ENCODE measurements around the gene PIP5KL1.

PIP5KL1 gene

DNA sequence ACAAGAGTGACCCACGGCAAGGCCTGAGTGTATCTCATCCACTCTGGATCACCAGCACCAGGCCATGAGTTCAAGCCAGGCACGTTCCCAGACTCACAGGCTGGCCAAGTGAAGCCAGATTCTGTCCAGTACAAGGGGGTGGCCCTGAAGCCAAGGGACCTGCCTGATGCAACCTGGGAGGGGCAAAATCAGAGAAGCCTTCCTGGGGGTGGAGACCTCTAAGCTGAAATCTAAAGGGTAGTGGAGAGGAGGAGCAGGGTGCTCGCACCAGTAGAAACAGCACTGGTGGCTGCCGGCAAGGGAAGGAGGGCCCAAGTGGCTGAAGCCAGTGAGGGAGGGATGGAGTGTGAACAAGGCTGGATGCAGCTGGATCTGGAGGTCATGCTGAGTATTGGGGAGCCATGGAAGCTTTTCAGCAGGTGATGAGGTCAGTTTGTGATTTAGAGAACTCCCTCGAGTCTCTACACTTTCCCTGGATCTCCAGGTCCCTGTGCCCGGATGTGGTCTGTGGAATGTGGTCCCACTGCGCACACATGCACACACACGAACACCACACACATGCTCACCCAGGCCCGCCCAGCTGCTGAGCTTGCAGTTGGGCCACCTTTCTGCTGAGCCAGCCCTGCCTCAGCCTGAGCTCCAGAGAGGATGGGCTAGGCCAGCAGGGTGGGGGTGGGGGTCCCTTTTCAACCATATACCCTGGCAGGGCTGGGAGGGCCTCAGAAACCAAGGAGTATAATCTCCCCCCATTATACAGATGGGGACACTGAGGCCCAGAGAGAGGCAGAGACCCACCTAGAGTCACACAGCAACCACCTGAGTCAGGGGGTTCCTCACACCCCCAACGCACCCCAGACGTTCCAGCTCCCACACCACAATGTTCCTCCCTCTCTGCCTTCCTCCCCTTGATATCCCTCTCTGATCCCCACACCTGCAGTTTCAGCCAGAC lies 1.6 kb downstream of the PIP5KL1 start:
- DNase-seq, result no peak

DNA sequence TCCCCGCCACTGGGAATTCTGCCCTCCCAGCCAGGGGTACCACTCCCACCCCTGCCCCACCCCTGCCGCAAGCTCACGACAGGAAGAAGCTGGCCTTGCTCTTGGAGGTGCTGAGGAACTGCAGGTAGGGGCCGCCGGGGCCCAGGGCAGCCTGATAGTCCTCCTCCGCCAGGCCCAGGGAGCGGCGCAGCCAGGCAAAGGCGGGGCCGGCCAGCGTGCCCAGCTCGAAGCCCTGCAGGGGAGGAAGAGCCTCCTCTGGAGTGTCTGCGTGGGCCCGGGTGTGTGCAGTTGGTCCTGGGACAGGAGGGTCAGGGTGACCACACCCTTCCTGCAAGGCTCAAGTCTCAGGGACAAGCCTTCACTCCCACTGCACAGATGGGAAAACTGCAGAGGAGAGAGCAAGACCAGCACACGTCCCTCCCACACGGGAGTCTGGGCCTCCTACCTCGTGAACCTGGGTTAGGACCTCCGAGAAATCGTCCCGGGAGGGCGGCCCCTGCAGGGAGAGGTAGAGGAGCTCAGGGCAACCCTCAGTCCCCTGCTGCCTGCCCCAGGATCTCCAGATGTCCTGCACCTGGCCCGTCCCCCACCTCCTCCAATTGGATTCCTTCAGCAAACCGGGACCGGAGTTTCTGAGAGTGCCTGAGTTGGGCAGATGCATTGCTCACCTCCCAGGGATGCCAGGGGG lies 2.4 kb downstream of the PIP5KL1 start:
- DNase-seq, result no peak

DNA sequence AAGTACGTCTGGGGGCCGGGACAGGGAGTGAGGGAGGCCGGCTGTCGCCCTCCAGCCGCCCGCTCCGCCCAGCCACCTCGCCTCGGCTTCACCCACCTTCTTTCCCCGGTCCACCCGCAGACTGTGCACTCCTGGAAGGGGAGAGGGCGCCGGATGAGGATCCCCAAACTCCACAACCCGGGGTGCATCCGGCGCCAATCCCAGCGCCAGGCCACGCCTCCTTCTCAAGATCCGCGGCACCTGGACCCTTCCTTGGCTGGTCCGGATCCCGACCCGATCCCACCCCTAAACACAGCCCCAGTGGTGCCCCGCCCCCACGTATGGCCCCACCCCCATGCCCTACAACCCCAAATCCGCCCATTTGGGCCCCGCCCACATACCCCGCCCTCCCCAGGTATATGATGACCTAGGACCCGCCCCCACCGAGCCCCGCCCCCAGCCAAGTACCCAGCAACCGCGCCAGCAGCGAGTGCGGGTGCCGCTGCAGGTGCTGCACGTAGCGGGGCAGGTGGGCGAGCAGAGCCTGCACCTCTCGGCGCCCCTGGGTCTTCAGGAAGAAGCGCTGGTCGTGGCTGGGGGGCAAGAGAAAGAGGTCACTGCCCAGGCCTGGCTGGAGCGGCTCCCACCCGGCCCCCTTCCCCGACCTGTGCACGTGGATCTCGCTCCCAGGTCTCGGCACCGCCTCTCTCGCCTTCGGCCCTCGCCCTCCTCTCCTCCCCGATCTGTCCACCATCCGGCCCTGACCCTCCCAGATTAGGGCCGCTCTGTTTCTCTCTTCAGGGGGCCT lies 3.2 kb downstream of the PIP5KL1 start:
- peak; percentile 64 for DNase-seq

DNA sequence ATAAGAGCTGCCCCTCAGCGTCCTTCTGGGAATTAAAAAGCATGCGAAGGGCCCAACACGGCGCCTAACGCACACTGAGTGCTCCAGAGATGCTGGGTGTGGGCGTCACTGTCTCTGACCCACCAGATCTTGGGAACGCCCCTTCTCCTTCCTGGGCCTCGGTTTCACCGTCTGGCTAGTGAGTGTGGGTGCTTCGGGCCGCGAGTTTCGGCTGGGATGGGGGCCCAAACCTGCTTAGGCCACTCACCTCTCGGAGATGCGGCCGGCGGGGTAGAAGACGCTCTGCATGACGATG lies 3.7 kb downstream of the PIP5KL1 start:
- no peak for DNase-seq

DNA sequence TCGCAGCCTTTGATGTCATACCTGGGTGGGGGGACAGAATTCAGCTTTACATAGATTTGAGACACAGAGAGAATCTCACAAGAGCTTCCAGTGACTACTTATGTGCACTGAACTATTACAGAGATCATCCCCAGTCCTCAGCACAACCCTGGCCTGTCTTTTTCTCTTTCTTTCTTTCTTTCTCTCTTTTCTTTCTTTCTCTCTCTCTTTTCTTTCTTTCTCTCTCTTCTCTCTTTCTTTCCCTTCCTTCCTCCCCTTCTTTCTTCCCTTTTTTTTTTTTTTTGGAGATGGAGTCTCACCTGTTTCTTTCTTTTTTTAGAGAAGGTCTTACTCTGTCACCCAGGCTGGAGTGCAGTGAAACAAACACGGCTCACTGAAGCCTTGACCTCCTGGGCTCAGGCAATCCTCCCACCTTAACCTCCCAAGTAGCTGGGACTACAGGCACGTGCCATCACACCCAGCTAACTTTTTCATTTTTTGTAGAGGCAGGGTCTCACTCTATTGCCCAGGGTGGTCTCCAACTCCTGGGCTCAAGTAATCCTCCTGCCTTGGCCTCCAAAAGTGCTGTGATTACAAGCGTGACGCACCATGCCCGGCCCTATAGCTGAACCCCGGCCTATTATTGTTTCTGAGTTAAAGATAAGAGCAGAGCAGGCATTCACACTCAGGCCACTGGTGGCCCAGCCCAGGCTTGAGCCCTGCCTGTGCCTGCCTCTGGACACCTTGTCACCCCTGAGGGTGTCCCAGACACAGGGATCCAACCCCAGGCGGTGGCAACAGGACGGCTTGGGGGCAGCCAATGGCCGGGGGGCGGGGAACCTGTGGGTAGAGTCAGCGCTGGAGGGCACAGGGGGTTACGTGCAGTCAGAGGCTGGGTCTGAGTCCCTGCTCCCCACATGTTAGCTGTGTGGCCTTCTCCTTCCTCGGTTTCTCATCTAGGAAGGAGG lies 4.3 kb downstream of the PIP5KL1 start:
- no peak for DNase-seq

DNA sequence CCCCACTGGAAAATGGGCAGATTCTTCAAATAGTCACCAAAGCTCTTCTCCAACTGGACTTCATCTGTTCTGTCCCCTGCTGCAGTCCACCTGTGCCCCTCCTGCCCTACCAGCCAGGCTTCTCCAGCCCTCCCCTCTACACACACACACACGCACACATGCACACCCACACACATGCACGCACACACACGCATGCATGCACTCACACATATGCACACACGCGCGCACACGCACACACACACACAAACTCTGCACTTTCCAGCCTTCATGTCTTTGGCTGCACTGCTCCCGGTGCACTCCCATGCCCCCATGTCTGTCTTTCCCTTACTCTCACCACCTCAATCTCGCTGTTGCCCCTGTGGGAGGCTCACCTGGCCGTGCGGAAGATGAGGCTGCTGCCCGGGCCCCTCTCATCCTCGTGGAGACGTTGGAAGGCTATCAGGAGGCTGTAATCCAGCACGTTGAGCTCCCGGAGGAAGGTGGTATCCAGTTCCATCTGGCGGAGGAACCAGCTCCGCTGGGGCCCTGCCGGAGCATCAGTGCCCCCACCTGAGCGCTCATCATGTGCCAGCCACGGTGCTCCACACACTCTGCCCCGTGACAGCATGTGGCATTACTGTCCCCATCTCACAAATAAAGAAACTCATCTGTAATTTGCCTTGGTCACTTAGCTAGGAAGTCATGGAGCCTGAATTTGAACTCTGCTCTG lies 5.7 kb downstream of the PIP5KL1 start:
- no peak for DNase-seq

DNA sequence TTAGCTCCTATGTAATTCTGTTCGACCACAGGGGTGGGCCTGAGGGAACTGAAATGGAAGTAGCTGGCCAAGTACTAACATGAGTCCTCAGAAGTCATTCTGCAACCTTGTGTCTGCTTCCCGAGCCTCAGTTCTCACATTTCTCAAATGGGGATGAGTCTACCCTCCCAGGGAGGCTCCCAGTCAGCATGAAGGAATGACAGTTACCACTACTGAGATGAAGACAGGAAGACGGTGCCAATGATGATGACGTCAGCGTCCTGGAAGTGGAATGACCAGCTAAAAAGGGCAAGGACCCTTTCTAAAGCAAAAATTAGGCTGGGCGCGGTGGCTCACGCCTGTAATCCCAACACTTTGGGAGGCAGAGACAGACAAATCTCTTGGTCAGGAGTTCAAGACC lies 6.8 kb downstream of the PIP5KL1 start:
- no peak for DNase-seq

DNA sequence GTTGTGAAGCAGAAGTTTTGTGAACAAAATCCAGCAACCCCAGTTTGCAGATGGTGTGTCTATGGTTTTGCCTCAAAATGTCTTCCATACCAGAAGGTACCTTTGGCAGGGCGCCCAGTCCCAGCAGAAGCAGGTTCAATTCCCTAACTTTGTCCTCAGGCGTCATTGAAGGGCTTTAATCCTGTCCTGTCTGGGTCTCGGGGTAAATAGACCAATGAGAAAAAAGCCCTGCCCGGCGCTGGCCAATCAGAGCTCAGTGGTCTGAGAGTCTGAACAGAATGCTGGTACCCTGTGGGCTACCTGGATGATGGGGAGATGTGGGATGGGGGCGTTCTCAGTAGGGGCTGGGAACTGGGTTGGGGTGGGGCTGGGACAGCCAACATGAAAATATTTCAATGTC lies 7.5 kb downstream of the PIP5KL1 start:
- no peak for DNase-seq

DNA sequence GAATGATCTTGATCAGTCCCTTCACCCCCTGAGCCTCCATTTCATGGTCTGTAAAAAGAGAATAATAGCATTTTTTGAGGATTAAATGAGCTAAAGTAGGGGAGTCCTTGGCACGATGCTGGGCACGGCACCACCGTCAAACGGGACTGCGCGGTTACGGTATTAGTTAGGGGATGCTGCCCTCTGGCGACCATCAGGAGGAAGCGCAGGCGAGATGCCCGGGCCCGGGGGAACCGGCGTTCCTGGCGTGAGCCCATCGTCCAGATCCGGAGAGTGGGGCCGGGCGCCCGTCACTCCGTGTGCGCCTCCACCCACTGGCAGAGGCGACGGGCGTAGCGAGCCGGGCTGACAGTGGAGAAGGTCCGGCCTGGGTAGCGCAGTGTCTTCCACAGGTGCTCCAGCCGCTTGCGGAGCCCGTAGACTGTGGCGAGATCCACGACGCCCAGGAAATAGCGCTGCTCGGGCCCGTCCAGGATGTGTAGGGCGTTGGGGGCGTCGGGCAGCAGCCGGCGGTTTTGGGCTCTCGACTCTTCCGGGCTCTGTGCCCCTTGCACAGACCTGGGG lies 8.9 kb downstream of the PIP5KL1 start:
- peak; percentile 85 for DNase-seq

DNA sequence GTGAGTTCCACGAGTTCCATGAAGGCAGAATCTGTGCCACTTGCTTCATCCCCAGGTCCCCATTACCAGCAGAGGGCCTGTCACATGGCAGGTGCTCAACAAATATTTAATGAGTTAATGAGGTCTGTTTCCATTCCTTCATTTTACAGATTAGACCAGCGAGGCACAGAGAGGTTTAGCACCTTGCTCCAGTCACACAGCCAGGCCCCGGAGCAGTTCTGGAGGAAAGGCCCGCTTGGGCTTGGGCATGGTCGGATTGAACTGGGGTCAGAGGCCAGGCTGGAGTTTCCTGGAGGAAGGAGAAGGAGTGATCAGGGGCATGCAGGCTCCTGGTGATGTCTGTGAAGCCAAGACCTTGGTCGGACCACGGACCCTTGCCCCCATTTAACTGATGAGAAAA lies 9.8 kb downstream of the PIP5KL1 start:
- no peak for DNase-seq

DNA sequence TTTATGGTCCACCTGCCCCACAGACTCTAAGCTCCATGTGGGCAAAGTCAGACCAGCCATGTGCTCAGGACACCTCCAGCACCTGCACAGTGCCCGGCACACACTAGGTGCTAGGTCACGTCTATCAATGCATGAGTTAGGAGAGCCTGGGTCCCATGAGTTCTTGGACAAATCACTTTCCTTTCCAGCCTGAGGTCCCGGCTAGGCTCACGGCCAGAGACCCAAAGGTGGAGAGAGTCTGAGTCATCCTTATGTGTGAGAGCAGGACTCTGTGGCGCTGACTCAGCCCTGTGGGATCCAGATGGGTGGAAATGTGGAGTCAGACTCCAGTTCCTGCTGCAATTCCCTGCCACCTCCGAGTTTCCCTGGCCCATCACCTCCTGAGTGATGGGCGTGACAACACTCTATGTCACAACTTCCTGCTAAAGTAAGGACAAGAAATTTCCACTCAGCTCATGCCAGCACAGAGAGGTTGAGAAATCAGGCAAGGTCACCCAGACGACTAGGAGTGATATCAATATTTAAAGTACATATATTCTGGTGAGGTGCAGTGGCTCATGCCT lies 11.2 kb downstream of the PIP5KL1 start:
- peak; percentile 44 for DNase-seq

DNA sequence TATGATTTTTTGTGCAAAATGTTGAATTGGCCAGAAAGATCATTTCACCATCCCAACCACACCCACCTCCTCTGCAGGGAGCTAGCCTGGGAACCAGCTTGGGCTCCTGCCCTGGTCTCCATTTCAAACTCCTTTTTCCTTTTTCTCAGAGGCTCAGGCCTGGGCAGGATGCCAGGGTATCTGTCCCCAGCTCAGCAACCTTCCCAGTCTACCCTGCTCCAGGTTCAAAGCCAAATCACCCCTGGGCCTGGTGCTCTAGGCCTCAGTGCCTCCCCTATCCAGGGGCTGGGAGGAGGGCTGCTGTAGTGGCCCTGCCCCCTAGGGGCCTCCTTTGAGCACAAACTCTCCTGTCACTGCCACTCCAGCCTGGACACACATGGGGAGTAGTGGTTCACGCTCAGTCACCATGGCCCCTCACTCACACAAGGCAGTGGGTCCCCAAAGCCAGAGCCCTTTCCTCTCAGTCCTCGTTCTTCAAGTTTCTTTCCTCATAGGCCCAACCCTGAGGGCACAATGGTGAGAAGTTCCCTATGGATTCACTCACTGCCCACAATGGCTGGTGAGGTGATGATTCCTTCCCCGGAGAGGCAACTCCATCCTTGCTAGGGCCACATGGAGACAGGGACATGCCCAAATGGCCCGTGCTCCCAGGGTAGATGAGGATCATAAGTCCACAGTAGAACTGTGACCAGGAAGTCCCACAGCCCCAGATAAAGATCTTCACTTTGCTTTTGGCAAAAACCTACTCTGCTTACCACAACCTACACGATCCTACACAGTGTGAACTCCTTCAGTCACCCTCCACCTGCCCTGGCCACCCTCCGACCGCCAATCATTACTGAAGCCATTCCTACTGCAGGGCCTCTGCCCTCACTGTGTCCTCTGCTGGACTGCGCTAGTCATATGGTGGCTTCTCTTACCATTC lies 12.1 kb downstream of the PIP5KL1 start:
- no peak for DNase-seq

DNA sequence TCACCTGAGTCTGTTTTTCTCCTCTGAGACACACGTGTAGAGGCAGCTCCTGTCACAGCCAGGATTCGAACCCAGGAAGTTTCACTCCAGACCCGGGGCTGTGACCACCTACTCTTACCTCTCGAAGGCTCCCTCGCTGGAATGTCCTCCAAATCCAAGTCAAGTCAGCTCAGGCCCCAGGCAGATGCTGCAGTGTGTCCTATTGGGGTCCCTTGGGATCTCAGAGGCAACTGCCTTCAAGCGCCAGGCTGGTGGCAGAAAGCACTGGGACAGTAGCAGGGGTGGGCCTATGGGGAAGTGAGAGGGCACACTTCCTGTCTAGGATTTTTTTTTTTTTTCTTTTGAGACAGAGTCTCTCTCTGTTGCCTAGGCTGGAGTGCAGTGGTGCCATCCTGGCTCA lies 13.0 kb downstream of the PIP5KL1 start:
- no peak for DNase-seq

DNA sequence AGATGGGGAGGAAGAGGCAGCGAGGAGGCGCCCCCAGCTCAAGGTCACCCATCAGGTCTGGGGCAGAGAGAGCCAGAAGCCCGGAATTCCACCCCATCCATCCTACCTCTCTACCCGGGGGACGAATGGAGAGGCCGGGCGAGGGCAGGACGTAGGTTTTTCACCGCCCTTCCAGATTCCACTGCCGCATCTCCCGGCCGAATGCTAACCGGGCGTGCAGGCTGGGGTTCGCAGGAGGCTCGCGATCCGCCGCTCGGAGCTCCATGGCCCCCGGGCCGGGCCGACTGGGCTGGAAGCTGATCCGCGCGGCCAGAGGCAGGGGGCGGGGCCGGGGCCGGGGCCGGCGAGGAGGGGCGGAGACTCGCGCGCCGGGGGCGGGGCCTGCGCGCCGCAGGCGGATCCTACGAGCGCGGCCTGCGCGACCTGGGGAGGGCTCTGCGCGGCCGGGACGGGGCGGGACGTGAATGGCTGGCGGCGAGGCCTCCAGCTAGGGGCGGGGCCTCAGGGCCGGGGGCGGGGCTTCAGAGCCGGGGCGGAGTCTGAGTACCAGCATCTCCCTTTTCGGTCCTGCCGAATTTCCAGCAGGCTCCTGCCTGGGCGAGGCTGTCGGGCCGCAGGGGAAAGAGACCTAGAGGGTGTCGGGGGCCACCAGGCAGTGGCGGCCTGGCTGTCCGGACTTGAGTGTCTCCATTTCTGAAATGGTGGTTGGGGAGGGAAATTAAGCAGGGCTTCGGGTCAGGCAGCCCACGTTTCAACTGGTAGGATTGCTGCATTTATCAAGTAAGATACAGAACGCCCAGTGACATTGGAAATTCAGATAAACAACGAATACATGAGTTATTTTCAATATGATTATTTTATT lies 13.6 kb downstream of the PIP5KL1 start, which contains the start of gene ST6GALNAC4:
Gene ST6GALNAC4 (minus strand): TSS at position 322 of the 862 bp plus-strand sequence. CDS start 622 bp downstream, outside the sequence.
- peak; percentile 94 for DNase-seq

DNA sequence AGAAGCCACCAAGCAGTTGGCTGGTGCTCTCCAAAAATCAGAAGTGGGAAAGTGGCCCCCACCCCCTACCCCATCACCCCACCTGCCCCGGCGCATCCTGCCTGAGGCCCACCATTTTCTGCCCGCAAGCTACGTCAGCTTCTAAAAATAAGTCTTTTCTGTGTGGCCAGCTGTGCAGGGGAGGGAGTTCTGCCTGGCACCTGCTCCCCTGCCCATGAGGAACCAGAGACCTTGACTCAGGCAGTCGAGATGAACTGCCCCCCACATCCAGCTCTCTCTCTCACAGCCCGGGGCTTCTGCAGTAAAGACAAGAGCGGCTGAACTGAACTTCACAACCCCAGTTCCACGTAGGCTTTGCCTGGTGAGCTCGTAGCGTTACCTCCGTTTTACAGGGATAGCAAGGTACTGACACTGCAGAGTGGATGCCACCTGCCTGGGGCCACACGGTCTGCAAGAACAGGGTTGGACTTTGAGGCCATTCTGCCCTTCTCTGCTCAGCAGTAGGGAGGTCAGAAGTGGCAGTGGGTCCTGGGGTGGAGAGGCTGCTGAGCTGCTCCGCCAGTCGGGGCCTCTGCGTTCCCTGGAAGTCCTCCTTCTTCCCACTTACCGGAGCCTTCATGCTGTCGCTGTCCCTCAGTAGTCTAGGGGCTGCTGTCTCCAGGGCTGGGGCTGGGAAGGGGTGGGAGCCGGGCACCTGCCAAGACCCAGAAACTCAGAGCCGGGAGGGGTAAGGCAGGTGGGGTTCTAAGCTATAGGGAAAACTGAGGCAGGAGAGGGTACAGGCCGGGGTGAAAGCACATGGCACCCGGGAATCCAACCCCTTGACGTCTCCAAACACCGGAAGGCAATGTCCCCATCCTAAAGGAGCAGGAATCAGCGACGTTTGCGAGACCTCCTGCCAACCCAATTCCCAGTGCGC lies 14.5 kb downstream of the PIP5KL1 start:
- no peak for DNase-seq

DNA sequence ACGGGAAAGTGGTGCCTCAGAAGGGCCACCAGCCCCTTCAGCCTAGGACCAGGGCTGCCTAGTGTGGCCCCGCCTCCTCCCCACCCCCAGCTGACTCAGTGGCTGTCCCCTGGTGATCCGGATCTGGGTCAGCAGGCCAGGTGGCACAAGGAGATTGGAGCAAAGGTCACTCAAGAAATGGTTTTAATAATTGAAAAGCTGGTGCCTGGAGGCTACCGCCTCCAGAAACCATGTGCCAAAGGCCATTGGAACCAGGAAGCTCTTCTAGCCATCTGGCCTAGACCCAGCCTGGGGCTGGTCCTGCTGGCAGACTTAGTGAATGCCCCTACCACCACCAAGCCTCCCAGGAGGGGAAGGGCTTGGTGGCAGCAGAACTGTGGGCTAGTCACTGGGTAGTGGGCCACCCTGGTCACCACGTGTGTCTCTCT lies 15.2 kb downstream of the PIP5KL1 start:
- DNase-seq, result no peak

DNA sequence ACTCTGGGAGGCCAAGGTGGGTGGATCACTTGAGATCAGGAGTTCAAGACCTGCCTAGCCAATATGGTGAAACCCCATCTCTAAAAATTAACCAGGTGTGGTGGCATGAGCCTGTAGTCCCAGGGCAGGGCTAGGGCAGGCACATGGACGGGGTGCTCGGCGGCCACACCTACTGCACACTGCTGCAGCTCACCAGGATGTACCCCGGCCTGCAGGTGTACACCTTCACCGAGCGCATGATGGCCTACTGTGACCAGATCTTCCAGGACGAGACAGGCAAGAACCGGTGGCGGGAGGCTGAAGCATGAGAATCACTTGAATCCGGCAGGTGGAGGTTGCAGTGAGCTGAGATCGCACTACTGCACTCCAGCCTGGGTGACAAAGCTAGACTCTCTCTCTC lies 16.9 kb downstream of the PIP5KL1 start:
- DNase-seq, result no peak

DNA sequence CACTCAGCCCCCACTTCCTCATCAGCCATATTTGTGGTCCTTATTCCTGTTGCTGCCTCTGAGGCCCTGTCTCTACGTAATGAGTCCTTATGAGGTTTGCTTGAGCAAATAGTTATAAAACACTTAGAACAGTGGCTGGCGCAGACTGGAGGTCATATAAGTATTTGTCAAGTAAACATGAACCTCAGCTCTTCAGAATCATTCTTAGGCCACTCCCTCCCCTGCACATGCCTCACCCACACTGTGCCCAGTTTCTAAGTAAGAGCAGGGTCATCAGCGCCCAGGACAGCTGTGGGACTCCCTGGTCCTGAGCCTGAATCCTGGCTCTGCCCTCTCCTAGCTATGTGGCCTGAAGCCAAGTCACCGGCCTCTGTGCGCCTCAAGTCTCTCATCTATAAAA lies 17.7 kb downstream of the PIP5KL1 start:
- no peak for DNase-seq

Measured in stimulated activated CD4-positive, alpha-beta T cell treated with anti-CD3 and anti-CD28 coated beads, Interleukin-4, amount 100 ng/mL, for 24 hours (primary cell).